ENCODE data around the gene STK24. TPM values are rescaled to one million over a fixed set of nuclear protein-coding genes. Genes with fewer than 3 reads are reported as not detected.
A peak's percentile ranks its signal among the peaks of the same experiment; 100 is the strongest.

Gene STK24
- total RNA-seq, 1 donor from 2014 or later = 66.2 TPM

GRCh38 chr13:98508280-98508679 is 68.6 kb downstream of the STK24 start:
- intact Hi-C loops (cut with micrococcal nuclease) = no loop called here
- Histone ChIP-seq H3K4me1 (peaks cover 88% of the 10 kb centered on the region), H3K9me3 (replicated peaks) (no peaks in the 10 kb centered on the region), H3K27me3 (ENCODE audit: low read depth) (no peaks in the 10 kb centered on the region), H3K27ac (replicated peaks) (peak overlapping the region; percentile 77), H3K36me3 (no peaks in the 10 kb centered on the region), H3K4me3 (no peak overlapping the region)
- no peak for DNase-seq
- TF ChIP-seq CTCF (IDR thresholded peaks at IDR 0.05; ENCODE audit: borderline replicate concordance) = no peak

GRCh38 chr13:98507282-98507797 is 69.6 kb downstream of the STK24 start:
- Histone ChIP-seq H3K36me3 (no peaks in the 10 kb centered on the region), H3K9me3 (replicated peaks) (no peaks in the 10 kb centered on the region), H3K4me1 (peaks cover 89% of the 10 kb centered on the region), H3K27me3 (ENCODE audit: low read depth) (no peaks in the 10 kb centered on the region), H3K4me3 (peak overlapping the region; percentile 24), H3K27ac (replicated peaks) (peak overlapping the region; percentile 77)
- TF ChIP-seq CTCF (IDR thresholded peaks at IDR 0.05; ENCODE audit: borderline replicate concordance) = no peak
- intact Hi-C loops (cut with micrococcal nuclease) = no loop called here
- peak; percentile 72 for DNase-seq

- no peak for TF ChIP-seq CTCF (IDR thresholded peaks at IDR 0.05; ENCODE audit: borderline replicate concordance)
- H3K4me1 ChIP-seq = peaks cover 91% of the 10 kb centered on the region
- no peaks in the 10 kb centered on the region for H3K27me3 ChIP-seq (ENCODE audit: low read depth)
- H3K4me3 ChIP-seq = peak overlapping the region; percentile 24
- H3K27ac ChIP-seq (replicated peaks) = peak overlapping the region; percentile 77
- no peaks in the 10 kb centered on the region for H3K9me3 ChIP-seq (replicated peaks)
- DNase-seq = no peak
- no peaks in the 10 kb centered on the region for H3K36me3 ChIP-seq
- intact Hi-C loops (cut with micrococcal nuclease) = no loop called here
Observed at GRCh38 chr13:98506728-98507230, 70.1 kb downstream of the STK24 start.

GRCh38 chr13:98506322-98506721 is 70.6 kb downstream of the STK24 start:
- peak overlapping the region; percentile 77 for H3K27ac ChIP-seq (replicated peaks)
- no peaks in the 10 kb centered on the region for H3K9me3 ChIP-seq (replicated peaks)
- H3K4me1 ChIP-seq = peaks cover 96% of the 10 kb centered on the region
- H3K27me3 ChIP-seq (ENCODE audit: low read depth) = no peaks in the 10 kb centered on the region
- no peak for TF ChIP-seq CTCF (IDR thresholded peaks at IDR 0.05; ENCODE audit: borderline replicate concordance)
- intact Hi-C loops (cut with micrococcal nuclease) = no loop called here
- H3K4me3 ChIP-seq = peak overlapping the region; percentile 24
- no peaks in the 10 kb centered on the region for H3K36me3 ChIP-seq
- no peak for DNase-seq

GRCh38 chr13:98505217-98505616 is 71.7 kb downstream of the STK24 start:
- no peak overlapping the region for H3K4me3 ChIP-seq
- intact Hi-C loops (cut with micrococcal nuclease) = no loop called here
- no peak for TF ChIP-seq CTCF (IDR thresholded peaks at IDR 0.05; ENCODE audit: borderline replicate concordance)
- no peak overlapping the region for H3K27ac ChIP-seq (replicated peaks)
- H3K4me1 ChIP-seq = peaks cover 96% of the 10 kb centered on the region
- no peaks in the 10 kb centered on the region for H3K27me3 ChIP-seq (ENCODE audit: low read depth)
- no peaks in the 10 kb centered on the region for H3K36me3 ChIP-seq
- H3K9me3 ChIP-seq (replicated peaks) = no peaks in the 10 kb centered on the region
- DNase-seq = no peak

Measured in left ventricle myocardium inferior (tissue), 1 donor.